Activated CD4-positive, alpha-beta T cell treated with anti-CD3 and anti-CD28 coated beads, Interleukin-2, amount 50 U/mL, for 24 hours (primary cell): ENCODE data around the gene DEPDC1B.
"Not testable (repeated sequence)": the region's sequence is repeated elsewhere in the genome, so short reads cannot be mapped to it uniquely, and the experiment has no call there.

ENCODE experiments used
- DNase-seq, 2 donors: peaks; one replicate each; pipeline ENCODE4 v3.0.0-alpha.2; 2020; ENCODE audit warnings: low read depth in 1 of 2, low spot score in 1 of 2

The DEPDC1B gene

GRCh38 chr5:60699609-60700415, at the start of gene DEPDC1B:
DEPDC1B (minus strand) TSS chr5:60700166; CDS start chr5:60700093, 73 bp downstream.
- DNase-seq: peak; percentile 79 to 80

DNA sequence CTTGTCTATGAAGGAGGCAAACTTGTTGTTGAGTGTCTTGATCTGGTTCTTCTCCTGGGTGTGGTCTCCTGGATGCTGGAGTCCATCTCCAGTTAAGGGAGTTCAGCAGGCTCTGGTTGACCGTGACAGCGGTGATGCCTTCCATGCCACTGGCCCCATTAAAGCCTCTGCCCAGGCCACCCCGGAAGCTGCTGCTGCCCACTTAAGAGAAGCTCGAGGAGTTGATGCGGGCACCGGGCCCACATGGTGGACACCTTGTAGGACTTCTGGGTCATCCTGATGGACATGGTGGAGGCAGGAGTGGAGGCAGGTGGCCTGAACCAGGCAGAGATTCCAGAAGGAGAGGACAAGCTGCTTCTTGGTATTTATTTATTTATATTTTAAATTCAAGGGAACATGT, 44.7 kb upstream of the DEPDC1B start:
- no peak for DNase-seq

GRCh38 chr5:60743511-60744314, 43.7 kb upstream of the DEPDC1B start:
- DNase-seq: no peak

DNA sequence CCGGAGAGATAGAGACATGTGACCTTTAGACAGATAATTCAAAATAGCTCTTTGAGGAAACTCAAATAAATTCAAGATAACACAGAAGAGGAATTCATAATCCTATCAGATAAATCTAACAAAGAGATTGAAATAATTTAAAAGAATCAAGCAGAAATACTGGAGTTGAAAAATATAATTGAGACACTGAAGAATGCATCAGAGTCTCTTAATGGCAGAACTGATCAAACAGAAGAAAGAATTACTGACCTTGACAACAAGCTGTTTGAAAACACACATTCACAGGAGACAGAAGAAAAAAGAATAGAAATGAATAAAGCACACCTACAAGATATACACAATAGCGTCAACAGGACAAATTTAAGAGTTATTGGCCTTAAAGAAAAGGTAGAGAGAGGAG, 40.4 kb upstream of the DEPDC1B start:
- no peak for DNase-seq

DNA sequence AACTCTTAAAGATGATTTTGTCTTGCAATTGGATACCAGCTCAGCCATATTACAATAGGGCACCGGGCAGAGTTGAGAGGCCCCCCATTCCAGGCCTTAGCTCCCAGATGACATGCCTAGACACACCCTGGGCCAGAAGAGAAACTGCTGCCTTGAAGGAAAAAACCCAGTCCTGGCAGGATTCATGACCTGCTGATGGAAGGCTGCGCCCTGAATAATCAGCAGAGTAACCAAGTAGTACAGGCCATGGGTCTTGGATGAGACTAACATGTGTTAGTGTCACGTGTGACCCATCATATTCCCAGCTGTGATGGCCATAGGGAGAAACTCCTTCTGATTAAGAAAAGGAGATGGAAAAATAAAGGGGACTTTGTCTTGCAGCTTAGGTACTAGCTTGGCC, 39.0 kb upstream of the DEPDC1B start:
- DNase-seq: no peak

- no peak for DNase-seq
Observed at GRCh38 chr5:60738461-60738860, 38.5 kb upstream of the DEPDC1B start.

DNA sequence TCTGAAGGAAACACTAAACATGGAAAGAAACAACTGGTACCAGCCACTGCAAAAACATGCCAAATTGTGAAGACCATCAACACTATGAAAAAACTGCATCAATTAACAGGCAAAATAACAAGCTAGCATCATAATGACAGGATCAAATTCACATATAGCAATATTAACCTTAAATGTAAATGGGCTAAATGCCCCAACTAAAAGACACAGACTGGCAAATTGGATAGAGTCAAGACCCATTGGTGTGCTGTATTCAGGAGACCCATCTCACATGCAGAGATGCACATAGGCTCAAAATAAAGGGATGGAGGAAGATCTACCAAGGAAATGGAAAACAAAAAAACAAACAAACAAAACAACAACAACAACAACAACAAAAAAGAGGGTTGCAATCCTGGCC, 30.9 kb upstream of the DEPDC1B start:
- not testable (repeated sequence) for DNase-seq

- DNase-seq: no peak
Observed at GRCh38 chr5:60727033-60727679, 27.2 kb upstream of the DEPDC1B start.

- DNase-seq: no peak
Observed at GRCh38 chr5:60724126-60724525, 24.2 kb upstream of the DEPDC1B start.

- no peak for DNase-seq
Observed at GRCh38 chr5:60722416-60722815, 22.4 kb upstream of the DEPDC1B start.

GRCh38 chr5:60719329-60719728, 19.4 kb upstream of the DEPDC1B start:
- DNase-seq: no peak

DNA sequence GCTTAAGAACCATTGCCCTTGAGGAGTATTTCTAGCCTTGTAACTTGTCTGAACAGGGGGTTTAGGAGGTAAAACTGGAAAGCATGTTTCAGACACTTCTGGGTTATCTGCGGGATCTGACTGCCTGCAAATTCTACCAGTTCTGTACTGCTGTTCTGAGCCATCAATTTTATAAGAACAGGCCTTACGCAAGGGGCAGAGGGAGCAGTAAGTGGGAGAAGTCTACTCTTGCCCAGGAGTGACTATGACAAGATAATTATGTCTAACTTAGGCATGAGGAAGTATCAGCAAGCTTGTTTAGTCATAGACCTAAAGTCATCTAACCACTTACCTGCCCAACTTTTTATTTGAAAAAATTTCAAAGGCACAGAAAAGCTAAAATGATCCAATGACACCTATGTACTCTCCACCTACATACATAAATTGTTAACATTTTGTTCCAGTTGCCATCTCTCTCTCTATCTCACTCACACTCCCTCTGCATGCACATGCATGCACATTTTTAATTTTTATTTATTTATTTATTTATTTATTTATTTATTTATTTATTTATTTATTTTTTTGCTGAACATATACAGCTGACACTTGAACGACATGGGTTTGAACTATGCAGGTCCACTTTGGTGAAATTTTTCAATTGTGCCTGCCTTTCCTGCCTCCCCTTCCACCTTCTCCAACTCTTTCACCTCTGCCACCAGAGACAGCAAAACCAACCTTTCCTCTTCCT, 18.4 kb upstream of the DEPDC1B start:
- DNase-seq: no peak

GRCh38 chr5:60715201-60715928, 15.4 kb upstream of the DEPDC1B start:
- DNase-seq: not testable (repeated sequence)

GRCh38 chr5:60712950-60713349, 13.0 kb upstream of the DEPDC1B start:
- no peak for DNase-seq

GRCh38 chr5:60711892-60712291, 11.9 kb upstream of the DEPDC1B start:
- DNase-seq: not testable (repeated sequence)

GRCh38 chr5:60710362-60710761, 10.4 kb upstream of the DEPDC1B start:
- DNase-seq: no peak

- DNase-seq: no peak
Observed at GRCh38 chr5:60705144-60705543, 5.2 kb upstream of the DEPDC1B start.

DNA sequence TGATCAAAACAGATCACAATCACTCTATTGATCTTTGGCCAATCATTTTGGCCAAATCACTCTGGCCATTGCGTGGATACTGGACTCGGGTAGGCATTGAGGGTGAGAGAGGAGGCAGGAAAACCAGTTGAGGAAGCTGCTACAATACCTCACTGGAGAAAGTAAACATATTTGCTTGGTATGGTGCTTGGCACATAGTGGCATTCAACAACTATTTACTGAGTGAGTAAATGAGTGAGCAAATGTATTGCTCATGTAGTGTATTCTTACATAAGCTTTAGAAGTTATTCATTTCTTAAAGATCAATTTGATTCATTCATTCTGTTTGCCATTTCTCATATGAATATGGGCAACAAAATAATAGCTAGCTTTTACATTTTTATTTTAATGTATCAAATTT, 4.0 kb upstream of the DEPDC1B start:
- no peak for DNase-seq

DNA sequence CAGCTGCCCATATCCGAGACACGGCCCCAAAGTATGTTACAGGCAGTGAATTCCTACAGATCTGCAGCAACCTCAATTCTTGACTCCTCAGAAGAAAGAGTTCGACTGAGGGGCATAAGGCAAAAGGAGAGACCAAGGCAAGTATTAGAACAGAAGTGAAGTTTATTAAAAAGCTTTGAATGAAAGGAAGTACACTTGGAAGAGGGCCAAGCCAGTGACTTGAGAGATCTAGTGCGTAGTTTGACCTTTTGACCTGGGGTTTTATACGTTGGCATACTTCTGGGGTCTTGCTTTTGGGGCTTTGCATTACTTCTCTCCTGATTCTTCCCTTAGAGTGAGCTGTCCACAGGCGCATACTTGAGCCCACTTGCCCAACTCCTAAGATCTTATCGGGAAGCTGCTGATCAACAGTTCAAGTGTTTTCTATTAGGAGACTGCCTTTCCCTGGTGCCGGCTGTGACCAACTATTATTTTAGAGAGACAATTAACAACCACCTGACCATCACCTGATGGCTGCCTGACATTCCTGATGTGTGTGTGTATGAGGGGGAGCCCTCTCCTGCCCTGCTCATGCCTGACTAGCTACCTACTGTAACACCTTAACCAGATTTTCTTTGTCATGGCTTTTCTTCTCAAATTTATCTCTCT, 1.5 kb upstream of the DEPDC1B start:
- DNase-seq: no peak

DNA sequence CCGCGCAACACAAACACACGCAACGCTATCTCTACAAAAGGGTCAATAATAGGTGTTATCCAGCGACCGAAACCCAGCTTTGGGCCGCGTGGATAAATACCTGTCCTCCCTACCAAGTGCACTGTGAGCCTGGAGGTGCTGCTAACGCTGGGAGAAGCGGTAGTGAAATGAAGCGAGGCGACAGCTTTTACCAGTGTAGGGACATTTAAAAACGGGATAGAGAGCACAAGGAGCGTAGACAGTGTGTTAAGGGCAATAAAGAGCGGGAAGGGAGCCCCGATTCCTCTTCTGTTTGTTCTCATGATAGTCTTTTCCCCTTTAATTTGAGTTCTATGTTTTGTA, 421 bp upstream of the DEPDC1B start:
- DNase-seq: no peak
